Endothelial cell (in vitro differentiated cells): Measurements from ENCODE around the gene GPR68. TPM values are rescaled to one million over a fixed set of nuclear protein-coding genes. Genes with fewer than 3 reads are reported as not detected.

Experiments
- DNase-seq: peaks from one replicate; pipeline ENCODE4 v3.0.0; 2021; ENCODE audit warnings: low spot score
- H3K27ac Mint-ChIP-seq: one replicate; pipeline ENCODE4 v1.8.0; 2021; ENCODE audit warnings: mixed read lengths, inconsistent platforms; ENCODE audit not compliant: unreplicated experiment
- H3K27me3 Mint-ChIP-seq: one replicate; pipeline ENCODE4 v1.8.0; 2021; ENCODE audit warnings: mild to moderate bottlenecking, moderate library complexity, mixed read lengths, inconsistent platforms; ENCODE audit not compliant: unreplicated experiment
- H3K36me3 Mint-ChIP-seq: one replicate; pipeline ENCODE4 v1.8.0; 2021; ENCODE audit warnings: mild to moderate bottlenecking, low read depth, mixed read lengths, inconsistent platforms; ENCODE audit not compliant: unreplicated experiment
- H3K4me1 Mint-ChIP-seq: one replicate; pipeline ENCODE4 v1.8.0; 2021; ENCODE audit warnings: mild to moderate bottlenecking, mixed read lengths, inconsistent platforms; ENCODE audit not compliant: unreplicated experiment
- H3K4me3 Mint-ChIP-seq: one replicate; pipeline ENCODE4 v1.8.0; 2021; ENCODE audit warnings: mild to moderate bottlenecking, mixed read lengths, inconsistent platforms; ENCODE audit not compliant: unreplicated experiment
- H3K9me3 Mint-ChIP-seq: one replicate; pipeline ENCODE4 v1.8.0; 2021; ENCODE audit warnings: mixed read lengths, inconsistent platforms; ENCODE audit not compliant: unreplicated experiment
- CTCF ChIP-seq: fragments of 200-600 bp; sonication (generic); IDR thresholded peaks from one replicate; pipeline ENCODE4 v1.5.0; 2021; ENCODE audit warnings: antibody characterized with exemption; ENCODE audit not compliant: unreplicated experiment
- total RNA-seq: library from RNA; stranded (reverse); fragmentation: NEBNext Ultra II Directional; extraction: Animal tissue kit (Norgen Biotek cat#: 25700); gene quantifications from one replicate; pipeline ENCODE4 v1.2.1, GENCODE V29; 2021; ENCODE audit not compliant: unreplicated experiment

Gene GPR68
- total RNA-seq, 1 donor from 2014 or later, result 5.4 TPM

GRCh38 chr14:91193069-91193468 lies 51.4 kb downstream of the GPR68 start:
- Mint-ChIP-seq H3K27ac (peak overlapping the region; percentile 28), H3K4me3 (peak overlapping the region; percentile 38), H3K27me3 (peaks cover 8% of the 10 kb centered on the region), H3K36me3 (peaks cover 56% of the 10 kb centered on the region), H3K4me1 (peaks cover 6% of the 10 kb centered on the region), H3K9me3 (no peaks in the 10 kb centered on the region)
- no peak for DNase-seq
- no peak for TF ChIP-seq CTCF

GRCh38 chr14:91190853-91191252 lies 53.7 kb downstream of the GPR68 start:
- peaks cover 52% of the 10 kb centered on the region for H3K36me3 Mint-ChIP-seq

GRCh38 chr14:91187271-91187670 lies 57.2 kb downstream of the GPR68 start:
- Mint-ChIP-seq H3K4me1 (no peaks in the 10 kb centered on the region), H3K9me3 (no peaks in the 10 kb centered on the region), H3K36me3 (peaks cover 57% of the 10 kb centered on the region), H3K27me3 (peaks cover 5% of the 10 kb centered on the region), H3K27ac (no peak overlapping the region), H3K4me3 (no peak overlapping the region)
- no peak for TF ChIP-seq CTCF
- DNase-seq, result no peak

More at GRCh38 chr14:91190853-91191252, 53.7 kb downstream of the GPR68 start:
- H3K9me3 Mint-ChIP-seq, result no peaks in the 10 kb centered on the region
- H3K27ac Mint-ChIP-seq, result no peak overlapping the region
- peak overlapping the region; percentile 59 for H3K4me3 Mint-ChIP-seq
- no peak for DNase-seq
- peaks cover 6% of the 10 kb centered on the region for H3K4me1 Mint-ChIP-seq
- peaks cover 8% of the 10 kb centered on the region for H3K27me3 Mint-ChIP-seq
- TF ChIP-seq CTCF, result no peak

- no peak for DNase-seq
- peaks cover 3% of the 10 kb centered on the region for H3K27me3 Mint-ChIP-seq
- H3K4me3 Mint-ChIP-seq, result no peak overlapping the region
- peaks cover 52% of the 10 kb centered on the region for H3K36me3 Mint-ChIP-seq
- H3K27ac Mint-ChIP-seq, result no peak overlapping the region
- H3K9me3 Mint-ChIP-seq, result no peaks in the 10 kb centered on the region
- TF ChIP-seq CTCF, result no peak
- no peaks in the 10 kb centered on the region for H3K4me1 Mint-ChIP-seq
Observed at GRCh38 chr14:91186515-91187066, 57.9 kb downstream of the GPR68 start.

GRCh38 chr14:91185721-91186120 lies 58.8 kb downstream of the GPR68 start:
- H3K27me3 Mint-ChIP-seq, result peaks cover 2% of the 10 kb centered on the region
- no peaks in the 10 kb centered on the region for H3K9me3 Mint-ChIP-seq
- DNase-seq, result no peak
- no peak for TF ChIP-seq CTCF
- H3K27ac Mint-ChIP-seq, result no peak overlapping the region
- H3K36me3 Mint-ChIP-seq, result peaks cover 43% of the 10 kb centered on the region
- H3K4me1 Mint-ChIP-seq, result no peaks in the 10 kb centered on the region
- no peak overlapping the region for H3K4me3 Mint-ChIP-seq
